ENCODE measurements around the gene KIT. TPM values are rescaled to one million over a fixed set of nuclear protein-coding genes. Genes with fewer than 3 reads are reported as not detected.
A peak's percentile ranks its signal among the peaks of the same experiment; 100 is the strongest.

Gene KIT
- total and polyA plus RNA-seq, 4 donors: 18.2 to 38.6 (median 24.6) TPM

DNA sequence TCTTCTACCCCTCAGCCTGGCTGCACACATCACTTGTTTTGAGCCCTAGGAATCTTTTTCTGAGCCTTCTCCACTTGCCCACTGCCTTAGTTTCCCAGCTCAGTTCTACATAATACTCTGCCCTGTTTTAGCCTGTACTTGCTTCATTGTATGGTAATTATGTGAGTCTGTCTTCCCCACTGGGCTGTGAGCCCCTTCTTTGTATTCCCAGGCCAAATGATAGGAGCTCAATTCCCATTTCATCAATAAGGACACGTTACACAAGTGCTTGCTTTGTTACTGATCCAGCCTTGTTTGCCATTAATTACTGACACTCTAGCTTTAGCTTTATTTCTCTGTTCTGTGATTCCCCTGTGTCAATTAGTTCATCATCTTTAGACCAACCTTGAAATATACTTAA, 28.1 kb downstream of the KIT start:
- WGBS (ENCODE audit: insufficient coverage): 57% methylated on average over 1 of the region's 1 CpG
- DNase-seq (ENCODE audit: low read depth in 4 of 6, low spot score in 6 of 6): no peak

DNA sequence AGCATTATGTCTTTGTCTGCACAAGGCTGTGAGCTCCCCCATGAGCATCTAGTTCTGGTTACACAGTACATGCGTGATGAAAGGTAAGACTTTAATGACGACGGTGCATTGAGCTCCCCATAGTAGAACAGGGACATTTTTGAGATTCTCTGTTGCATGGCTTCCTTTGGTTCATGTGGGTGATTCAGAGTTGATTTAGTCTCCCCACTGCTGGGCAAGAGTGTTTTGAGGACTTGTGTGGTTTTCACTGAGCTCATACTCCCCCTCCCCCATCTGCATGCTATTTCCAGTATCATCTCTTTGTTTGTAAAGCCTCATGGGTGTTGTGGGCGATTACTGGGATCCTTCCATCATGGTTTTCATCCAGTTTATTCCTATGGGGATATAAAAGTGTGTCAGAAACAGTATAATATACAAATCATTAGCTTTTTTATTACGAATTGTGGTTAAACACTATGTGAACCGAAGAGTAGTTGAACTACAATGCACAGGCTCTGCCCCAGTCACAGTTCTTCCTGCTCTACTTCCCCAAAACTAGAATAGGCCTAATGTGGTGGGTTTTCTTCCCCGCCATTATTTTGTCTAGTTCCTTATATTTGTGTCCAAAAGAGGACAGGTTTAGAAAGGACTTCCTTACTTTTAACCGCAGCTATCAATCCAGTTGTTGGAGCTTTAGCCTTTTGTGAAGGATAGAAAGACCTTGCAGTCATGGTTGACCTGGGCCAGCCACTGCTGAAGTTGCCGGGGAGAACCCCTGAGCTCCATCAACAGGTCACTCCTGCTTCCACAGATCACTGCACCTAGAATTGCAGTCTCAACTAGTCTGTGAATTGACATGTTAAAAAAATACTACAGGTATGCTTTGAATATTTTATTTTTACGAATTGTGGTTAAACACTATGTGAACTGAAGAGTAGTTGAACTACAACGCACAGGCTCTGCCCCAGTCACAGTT, 30.4 kb downstream of the KIT start:
- Histone ChIP-seq H3K4me1 (ENCODE audit: control insufficient read depth, insufficient read depth, low read length) (peaks cover 4% of the 10 kb centered on the region), H3K36me3 (ENCODE audit: control insufficient read depth, insufficient read depth, low read length) (no peaks in the 10 kb centered on the region), H3K9me3 (ENCODE audit: control insufficient read depth, insufficient read depth, low read length) (no peaks in the 10 kb centered on the region), H3K27me3 (ENCODE audit: control insufficient read depth, insufficient read depth, low read length) (no peaks in the 10 kb centered on the region), H3K27ac (ENCODE audit: low read depth, low read length) (no peak overlapping the region), H3K4me3 (ENCODE audit: low read depth, low read length) (no peak overlapping the region)
- DNase-seq (ENCODE audit: low read depth in 4 of 6, low spot score in 6 of 6): no peak
- WGBS (ENCODE audit: insufficient coverage): 89% methylated on average over 4 of the region's 11 CpGs

More for the DNA sequence above, 28.1 kb downstream of the KIT start:
- Histone ChIP-seq H3K9me3 (ENCODE audit: control insufficient read depth, insufficient read depth, low read length) (no peaks in the 10 kb centered on the region), H3K4me1 (ENCODE audit: control insufficient read depth, insufficient read depth, low read length) (peaks cover 4% of the 10 kb centered on the region), H3K36me3 (ENCODE audit: control insufficient read depth, insufficient read depth, low read length) (no peaks in the 10 kb centered on the region), H3K27ac (ENCODE audit: low read depth, low read length) (no peak overlapping the region), H3K27me3 (ENCODE audit: control insufficient read depth, insufficient read depth, low read length) (no peaks in the 10 kb centered on the region), H3K4me3 (ENCODE audit: low read depth, low read length) (no peak overlapping the region)

DNA sequence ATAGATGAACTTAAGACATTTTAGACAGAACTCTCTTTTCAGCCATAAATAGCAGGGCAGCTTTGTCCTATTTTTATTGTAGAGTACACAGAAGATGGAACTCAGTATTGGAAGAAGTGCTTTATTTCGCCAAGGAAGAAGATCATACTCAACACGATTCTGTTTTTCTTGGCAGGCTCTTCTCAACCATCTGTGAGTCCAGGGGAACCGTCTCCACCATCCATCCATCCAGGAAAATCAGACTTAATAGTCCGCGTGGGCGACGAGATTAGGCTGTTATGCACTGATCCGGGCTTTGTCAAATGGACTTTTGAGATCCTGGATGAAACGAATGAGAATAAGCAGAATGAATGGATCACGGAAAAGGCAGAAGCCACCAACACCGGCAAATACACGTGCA, 37.6 kb downstream of the KIT start:
- 92% methylated on average over 10 of the region's 12 CpGs for WGBS (ENCODE audit: insufficient coverage)

DNA sequence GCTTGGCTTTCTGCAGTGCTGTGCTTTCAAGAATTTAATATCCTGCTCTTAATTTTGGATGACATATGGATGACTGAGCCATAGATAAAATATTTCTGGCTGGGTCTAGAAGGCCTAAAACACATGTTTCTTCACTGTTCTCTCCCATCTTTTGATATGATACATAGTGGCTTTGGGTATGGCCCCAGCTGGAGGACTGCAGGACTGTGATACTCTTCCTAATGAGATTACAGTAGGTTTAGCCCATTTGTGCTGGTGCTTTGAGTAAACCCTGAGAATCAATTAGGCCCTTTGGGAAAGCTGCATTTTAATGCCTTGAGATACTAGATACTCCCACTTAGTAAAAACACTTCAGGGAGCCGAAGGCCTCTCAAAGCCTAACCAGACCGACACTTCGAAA, 38.0 kb downstream of the KIT start:
- DNase-seq (ENCODE audit: low read depth in 4 of 6, low spot score in 6 of 6): no peak
- Histone ChIP-seq H3K4me3 (ENCODE audit: low read depth, low read length) (no peak overlapping the region), H3K9me3 (ENCODE audit: control insufficient read depth, insufficient read depth, low read length) (no peaks in the 10 kb centered on the region), H3K36me3 (ENCODE audit: control insufficient read depth, insufficient read depth, low read length) (no peaks in the 10 kb centered on the region), H3K27me3 (ENCODE audit: control insufficient read depth, insufficient read depth, low read length) (no peaks in the 10 kb centered on the region), H3K4me1 (ENCODE audit: control insufficient read depth, insufficient read depth, low read length) (no peaks in the 10 kb centered on the region), H3K27ac (ENCODE audit: low read depth, low read length) (no peak overlapping the region)
- no CpG with 5 or more reads among the region's 3 CpGs for WGBS (ENCODE audit: insufficient coverage)

More for the DNA sequence above, 37.6 kb downstream of the KIT start:
- Histone ChIP-seq H3K4me1 (ENCODE audit: control insufficient read depth, insufficient read depth, low read length) (no peaks in the 10 kb centered on the region), H3K27ac (ENCODE audit: low read depth, low read length) (no peak overlapping the region), H3K27me3 (ENCODE audit: control insufficient read depth, insufficient read depth, low read length) (no peaks in the 10 kb centered on the region), H3K36me3 (ENCODE audit: control insufficient read depth, insufficient read depth, low read length) (no peaks in the 10 kb centered on the region), H3K9me3 (ENCODE audit: control insufficient read depth, insufficient read depth, low read length) (no peaks in the 10 kb centered on the region), H3K4me3 (ENCODE audit: low read depth, low read length) (no peak overlapping the region)
- peak in 1 of 6 donors; percentile 48 for DNase-seq (ENCODE audit: low read depth in 4 of 6, low spot score in 6 of 6)

DNA sequence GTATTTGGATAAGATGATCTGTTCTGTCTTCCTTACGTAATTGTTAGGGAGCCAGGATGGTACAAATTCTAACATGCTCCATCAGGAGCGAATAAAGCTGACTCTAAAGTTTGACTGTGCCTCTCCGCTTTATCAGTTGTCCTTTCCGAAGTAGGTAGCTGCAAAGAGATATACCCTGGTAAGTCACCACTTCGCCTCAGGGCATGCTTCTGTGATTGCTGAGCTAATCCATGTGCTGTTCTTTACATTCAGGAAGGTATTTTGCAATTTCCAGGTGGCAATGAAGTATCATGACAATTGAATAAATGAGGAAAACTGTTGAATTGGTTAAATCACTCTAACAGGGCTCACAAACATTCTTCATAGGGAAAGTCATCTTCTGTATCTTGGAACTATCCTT, 38.9 kb downstream of the KIT start:
- 96% methylated on average over 3 of the region's 5 CpGs for WGBS (ENCODE audit: insufficient coverage)
- no peak for DNase-seq (ENCODE audit: low read depth in 4 of 6, low spot score in 6 of 6)
- Histone ChIP-seq H3K27me3 (ENCODE audit: control insufficient read depth, insufficient read depth, low read length) (no peaks in the 10 kb centered on the region), H3K36me3 (ENCODE audit: control insufficient read depth, insufficient read depth, low read length) (no peaks in the 10 kb centered on the region), H3K4me3 (ENCODE audit: low read depth, low read length) (no peak overlapping the region), H3K27ac (ENCODE audit: low read depth, low read length) (no peak overlapping the region), H3K4me1 (ENCODE audit: control insufficient read depth, insufficient read depth, low read length) (no peaks in the 10 kb centered on the region), H3K9me3 (ENCODE audit: control insufficient read depth, insufficient read depth, low read length) (no peaks in the 10 kb centered on the region)

DNA sequence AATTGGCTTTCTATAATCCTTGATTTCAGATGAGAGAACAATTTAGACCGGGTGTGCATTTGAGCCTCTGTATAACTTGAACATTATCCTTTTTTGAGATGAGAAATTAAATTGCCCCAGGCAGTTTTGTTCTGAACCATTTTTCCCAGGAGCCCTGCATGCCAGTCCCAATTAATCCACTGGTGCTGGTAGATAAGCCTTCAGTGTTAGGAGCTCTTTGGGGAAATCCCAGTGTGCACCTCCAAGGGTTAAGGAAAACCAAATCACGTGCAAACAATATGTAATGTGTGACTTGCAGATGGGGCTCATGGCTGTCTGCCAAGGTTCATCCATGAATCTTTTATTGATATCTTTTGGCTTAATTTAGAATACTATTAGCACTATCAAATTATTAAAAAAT, 43.2 kb downstream of the KIT start:
- Histone ChIP-seq H3K36me3 (ENCODE audit: control insufficient read depth, insufficient read depth, low read length) (no peaks in the 10 kb centered on the region), H3K27ac (ENCODE audit: low read depth, low read length) (no peak overlapping the region), H3K4me3 (ENCODE audit: low read depth, low read length) (no peak overlapping the region), H3K27me3 (ENCODE audit: control insufficient read depth, insufficient read depth, low read length) (no peaks in the 10 kb centered on the region), H3K4me1 (ENCODE audit: control insufficient read depth, insufficient read depth, low read length) (no peaks in the 10 kb centered on the region), H3K9me3 (ENCODE audit: control insufficient read depth, insufficient read depth, low read length) (no peaks in the 10 kb centered on the region)
- peak in 2 of 6 donors; percentile 31 to 47 for DNase-seq (ENCODE audit: low read depth in 4 of 6, low spot score in 6 of 6)
- WGBS (ENCODE audit: insufficient coverage): no CpG with 5 or more reads among the region's 2 CpGs

DNA sequence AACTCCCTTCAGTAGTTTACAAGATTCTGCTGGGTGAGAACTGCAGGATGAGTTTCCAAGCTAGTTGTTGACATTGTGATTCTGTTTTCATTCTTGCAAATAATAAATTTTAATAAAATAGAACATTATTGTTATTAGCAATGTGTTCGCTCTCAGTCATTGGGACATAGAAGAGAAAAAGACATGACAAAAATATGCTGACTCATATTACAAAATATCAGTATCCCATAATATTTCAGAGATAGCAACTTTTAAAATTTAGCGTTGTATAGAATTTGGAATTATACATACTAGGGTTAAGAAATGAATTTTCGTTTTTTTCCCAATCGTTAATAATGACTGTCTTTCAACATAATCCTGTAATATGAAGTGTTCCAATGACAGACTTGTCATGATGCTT, 45.4 kb downstream of the KIT start:
- Histone ChIP-seq H3K36me3 (ENCODE audit: control insufficient read depth, insufficient read depth, low read length) (peaks cover 3% of the 10 kb centered on the region), H3K4me3 (ENCODE audit: low read depth, low read length) (no peak overlapping the region), H3K9me3 (ENCODE audit: control insufficient read depth, insufficient read depth, low read length) (no peaks in the 10 kb centered on the region), H3K4me1 (ENCODE audit: control insufficient read depth, insufficient read depth, low read length) (no peaks in the 10 kb centered on the region), H3K27me3 (ENCODE audit: control insufficient read depth, insufficient read depth, low read length) (no peaks in the 10 kb centered on the region), H3K27ac (ENCODE audit: low read depth, low read length) (no peak overlapping the region)
- WGBS (ENCODE audit: insufficient coverage): no CpG with 5 or more reads among the region's 4 CpGs
- DNase-seq (ENCODE audit: low read depth in 4 of 6, low spot score in 6 of 6): no peak

DNA sequence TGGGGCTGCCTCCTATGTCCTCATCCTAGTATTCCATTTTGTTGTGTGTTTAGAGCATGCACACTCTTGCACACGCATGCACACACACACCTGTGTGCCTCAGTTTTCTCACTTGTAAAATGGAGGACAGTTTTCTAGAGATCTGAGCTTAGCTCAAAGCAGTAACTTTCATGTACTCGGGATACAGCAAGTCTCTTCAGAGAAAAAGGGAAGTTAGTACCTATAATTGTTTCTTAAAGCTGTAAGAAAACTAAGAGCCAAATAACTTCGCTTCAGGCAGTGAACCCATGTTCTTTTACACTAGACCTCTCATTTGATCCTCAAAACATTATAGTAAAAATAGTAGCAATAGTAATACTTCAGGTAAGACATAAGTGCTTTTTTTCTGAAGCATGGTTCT, 49.6 kb downstream of the KIT start:
- Histone ChIP-seq H3K36me3 (ENCODE audit: control insufficient read depth, insufficient read depth, low read length) (peaks cover 9% of the 10 kb centered on the region), H3K27me3 (ENCODE audit: control insufficient read depth, insufficient read depth, low read length) (no peaks in the 10 kb centered on the region), H3K4me1 (ENCODE audit: control insufficient read depth, insufficient read depth, low read length) (no peaks in the 10 kb centered on the region), H3K4me3 (ENCODE audit: low read depth, low read length) (no peak overlapping the region), H3K9me3 (ENCODE audit: control insufficient read depth, insufficient read depth, low read length) (no peaks in the 10 kb centered on the region), H3K27ac (ENCODE audit: low read depth, low read length) (no peak overlapping the region)
- DNase-seq (ENCODE audit: low read depth in 4 of 6, low spot score in 6 of 6): no peak
- WGBS (ENCODE audit: insufficient coverage): no CpG with 5 or more reads among the region's 3 CpGs

DNA sequence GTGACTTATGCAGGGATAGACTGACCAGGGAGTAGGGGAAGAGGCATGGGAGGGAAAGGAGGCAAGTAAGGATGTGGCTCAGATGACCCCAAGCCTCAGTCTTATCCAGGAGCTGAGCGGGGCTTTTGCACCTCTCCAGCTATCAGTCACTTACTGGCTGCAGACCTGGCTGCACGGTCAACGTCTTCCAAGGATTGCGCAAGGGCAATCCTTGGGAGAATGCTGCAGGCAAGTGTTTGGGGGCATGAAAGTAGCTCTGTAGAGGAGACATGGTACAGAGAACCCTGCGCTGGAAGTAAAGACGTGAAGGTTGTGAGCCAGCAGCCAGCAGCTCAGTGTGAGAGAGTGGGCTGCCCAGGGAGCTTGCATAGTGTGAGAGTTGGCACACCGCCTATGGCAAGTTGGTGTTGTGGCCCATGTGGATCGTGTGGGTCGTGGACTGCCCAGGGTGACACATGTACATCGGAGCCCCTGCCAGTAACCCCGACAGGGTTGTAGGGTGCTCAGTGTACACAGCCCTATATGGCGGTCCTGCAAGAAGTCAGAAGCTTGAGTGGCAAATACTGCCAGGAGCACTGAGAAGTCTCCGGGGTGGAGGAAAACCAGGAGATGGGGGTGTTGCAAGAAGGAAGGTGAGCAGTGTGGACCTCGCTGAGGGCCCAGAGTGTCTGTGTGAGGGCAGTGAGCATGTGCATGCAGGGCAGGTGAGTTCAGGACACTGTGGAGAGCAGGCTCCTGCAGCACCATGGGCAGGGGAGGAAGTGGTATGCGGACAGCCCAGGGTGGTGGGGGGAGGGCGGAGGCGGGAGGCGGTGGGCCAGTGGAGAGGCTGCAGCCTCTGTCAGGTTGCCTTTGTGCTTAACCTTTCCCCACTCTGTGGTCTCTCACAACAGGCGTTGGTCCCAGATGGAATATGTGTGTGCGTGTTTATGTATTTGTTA, 50.9 kb downstream of the KIT start:
- DNase-seq (ENCODE audit: low read depth in 4 of 6, low spot score in 6 of 6): no peak
- no peaks in the 10 kb centered on the region for H3K27me3 ChIP-seq (ENCODE audit: control insufficient read depth, insufficient read depth, low read length)
- no peaks in the 10 kb centered on the region for H3K9me3 ChIP-seq (ENCODE audit: control insufficient read depth, insufficient read depth, low read length)
- no peaks in the 10 kb centered on the region for H3K4me1 ChIP-seq (ENCODE audit: control insufficient read depth, insufficient read depth, low read length)
- H3K4me3 ChIP-seq (ENCODE audit: low read depth, low read length): no peak overlapping the region
- H3K27ac ChIP-seq (ENCODE audit: low read depth, low read length): no peak overlapping the region
- 94% methylated on average over 14 of the region's 20 CpGs for WGBS (ENCODE audit: insufficient coverage)
- peaks cover 9% of the 10 kb centered on the region for H3K36me3 ChIP-seq (ENCODE audit: control insufficient read depth, insufficient read depth, low read length)

Measured in spinal cord (tissue), 10 donors.